ENCODE data around the gene SYNE2.
"Not testable (repeated sequence)": the region's sequence is repeated elsewhere in the genome, so short reads cannot be mapped to it uniquely, and the experiment has no call there.

SYNE2 gene

GRCh38 chr14:64081174-64081746, 228.5 kb downstream of the SYNE2 start:
- DNase-seq: no peak

GRCh38 chr14:64082837-64083236, 230.0 kb downstream of the SYNE2 start:
- DNase-seq: no peak

- DNase-seq: no peak
These were observed 235.8 kb downstream of the SYNE2 start for GRCh38 chr14:64088647-64088964.

- no peak for DNase-seq
These were observed 237.1 kb downstream of the SYNE2 start for GRCh38 chr14:64089920-64090319.

- no peak for DNase-seq
These were observed 238.4 kb downstream of the SYNE2 start for GRCh38 chr14:64091217-64091616.

- no peak for DNase-seq
These were observed 239.5 kb downstream of the SYNE2 start for GRCh38 chr14:64092338-64092737.

- no peak for DNase-seq
These were observed 240.1 kb downstream of the SYNE2 start for GRCh38 chr14:64092940-64093339.

- DNase-seq: no peak
These were observed 242.8 kb downstream of the SYNE2 start for GRCh38 chr14:64095620-64096019.

GRCh38 chr14:64098120-64098519, 245.3 kb downstream of the SYNE2 start:
- no peak for DNase-seq

GRCh38 chr14:64107438-64107837, 254.6 kb downstream of the SYNE2 start:
- no peak for DNase-seq

GRCh38 chr14:64109819-64110554, 257.2 kb downstream of the SYNE2 start:
- DNase-seq: no peak

- DNase-seq: no peak
These were observed 258.0 kb downstream of the SYNE2 start for GRCh38 chr14:64110802-64111201.

GRCh38 chr14:64112867-64113678, 260.3 kb downstream of the SYNE2 start:
- DNase-seq: no peak

GRCh38 chr14:64114166-64114565, 261.4 kb downstream of the SYNE2 start:
- DNase-seq: no peak

- DNase-seq: no peak
These were observed 262.0 kb downstream of the SYNE2 start for GRCh38 chr14:64114796-64115195.

GRCh38 chr14:64115401-64115800, 262.6 kb downstream of the SYNE2 start:
- DNase-seq: no peak

- no peak for DNase-seq
These were observed 265.0 kb downstream of the SYNE2 start for GRCh38 chr14:64117671-64118402.

GRCh38 chr14:64118403-64118742, 265.6 kb downstream of the SYNE2 start:
- not testable (repeated sequence) for DNase-seq

GRCh38 chr14:64118892-64119291, 266.1 kb downstream of the SYNE2 start:
- DNase-seq: no peak

GRCh38 chr14:64119500-64119899, 266.7 kb downstream of the SYNE2 start:
- no peak for DNase-seq

GRCh38 chr14:64119980-64120379, 267.2 kb downstream of the SYNE2 start:
- no peak for DNase-seq

- no peak for DNase-seq
These were observed 270.5 kb downstream of the SYNE2 start for GRCh38 chr14:64123241-64123822.

GRCh38 chr14:64125270-64125669, 272.5 kb downstream of the SYNE2 start:
- DNase-seq: no peak

All from CD4-positive, alpha-beta T cell treated with Interferon alpha-2 for 1 hour (primary cell).